Measurements from ENCODE around the gene NFYC. TPM values are rescaled to one million over a fixed set of nuclear protein-coding genes. Genes with fewer than 3 reads are reported as not detected.

The NFYC gene
- polyA plus RNA-seq, 1 experiment = 37.9 TPM

- no peak for DNase-seq (ENCODE audit: low read depth, low spot score)
- POLR2A ChIA-PET = no interaction called here
- no peak overlapping the region for H3K27ac ChIP-seq (ENCODE audit: low read depth, low read length)
- TF ChIP-seq CTCF (IDR thresholded peaks at IDR 0.05; ENCODE audit: low read depth, low read length) = no peak
- H3K9me3 ChIP-seq (ENCODE audit: control insufficient read depth, insufficient read depth, low read length) = no peaks in the 10 kb centered on the region; the same call in 1 of the 2 replicates
- peaks cover 47% of the 10 kb centered on the region for H3K27me3 ChIP-seq (ENCODE audit: control insufficient read depth, insufficient read depth, low read length)
- CTCF ChIA-PET = interaction anchor here (0.7 kb wide), 1 partner anchor 30 kb away, joined by 3 read pairs; no protein-coding TSS in a partner anchor
- H3K4me3 ChIP-seq (ENCODE audit: low read depth, low read length) = no peak overlapping the region; the same call in 1 of the 2 replicates
Observed at GRCh38 chr1:40819101-40819500, 127.6 kb downstream of the NFYC start.

GRCh38 chr1:40820251-40820797, 128.8 kb downstream of the NFYC start:
- peaks cover 47% of the 10 kb centered on the region for H3K27me3 ChIP-seq (ENCODE audit: control insufficient read depth, insufficient read depth, low read length)
- ChIA-PET CTCF (interaction anchor here (0.8 kb wide), 1 partner anchor 30 kb away, joined by 3 read pairs; no protein-coding TSS in a partner anchor), POLR2A (no interaction called here)
- H3K9me3 ChIP-seq (ENCODE audit: control insufficient read depth, insufficient read depth, low read length) = no peaks in the 10 kb centered on the region; the same call in 1 of the 2 replicates
- no peak overlapping the region for H3K4me3 ChIP-seq (ENCODE audit: low read depth, low read length)
- H3K27ac ChIP-seq (ENCODE audit: low read depth, low read length) = no peak overlapping the region
- DNase-seq (ENCODE audit: low read depth, low spot score) = no peak
- TF ChIP-seq CTCF (IDR thresholded peaks at IDR 0.05; ENCODE audit: low read depth, low read length) = no peak

Small RNAs within 50 kb of the gene (small RNA-seq; reads per million reads assigned to genes)
- gene MIR30C1 (ENCODE audit: insufficient read length, low read depth) (18.3 reads per million, percentile 78 among the genes with 10 or more reads in this experiment), gene MIR30E (ENCODE audit: insufficient read length, low read depth) (5,440 reads per million, percentile 98 among the genes with 10 or more reads in this experiment), gene RN7SL326P (ENCODE audit: insufficient read length, low read depth) (not detected)

Other genes with a start within 250 kb of the NFYC start
- gene ZFP69B, start 241.2 kb upstream of the NFYC start, polyA plus RNA-seq (2011; rRNA removed) = 4.4 and 5.9 TPM in 2 replicates
- 1.8 and 3.1 TPM in 2 replicates for gene ZFP69, start 214.4 kb upstream of the NFYC start, polyA plus RNA-seq (2011; rRNA removed)
- 8.3 and 11.1 TPM in 2 replicates for gene EXO5, start 182.9 kb upstream of the NFYC start, polyA plus RNA-seq (2011; rRNA removed)
- gene ZNF684, start 160.1 kb upstream of the NFYC start, polyA plus RNA-seq (2011; rRNA removed) = 2.3 and 3.2 TPM in 2 replicates
- gene RIMS3, start 26.0 kb upstream of the NFYC start, polyA plus RNA-seq (2011; rRNA removed) = 0.33 and 0.36 TPM in 2 replicates
- 0.04 TPM in 1 of 2 replicates, not detected in the other for gene KCNQ4, start 92.1 kb downstream of the NFYC start, polyA plus RNA-seq (2011; rRNA removed)
- 0.53 and 0.98 TPM in 2 replicates for gene CITED4, start 170.7 kb downstream of the NFYC start, polyA plus RNA-seq (2011; rRNA removed)

Measured in AG04450 (cell line).